GOT3 (cell line): Measurements from ENCODE around the gene WBP4.
"Not testable (repeated sequence)": the region's sequence is repeated elsewhere in the genome, so short reads cannot be mapped to it uniquely, and the experiment has no call there.

ENCODE experiments used
- DNase-seq: peaks from one replicate; lab custom pipeline; 2025; ENCODE audit warnings: mixed read lengths; lab: John Stamatoyannopoulos, UW

WBP4 gene

GRCh38 chr13:41079725-41080124, 18.4 kb downstream of the WBP4 start:
- DNase-seq: no peak

GRCh38 chr13:41085961-41086585, 24.8 kb downstream of the WBP4 start:
- no peak for DNase-seq

- DNase-seq: not testable (repeated sequence)
Measured at GRCh38 chr13:41095681-41096080, 34.4 kb downstream of the WBP4 start.

GRCh38 chr13:41098761-41099160, 37.5 kb downstream of the WBP4 start:
- no peak for DNase-seq

GRCh38 chr13:41099986-41100385, 38.7 kb downstream of the WBP4 start:
- no peak for DNase-seq

GRCh38 chr13:41107104-41107571, 45.8 kb downstream of the WBP4 start:
- no peak for DNase-seq

- DNase-seq: no peak
Measured at GRCh38 chr13:41107584-41108014, 46.3 kb downstream of the WBP4 start.

- no peak for DNase-seq
Measured at GRCh38 chr13:41111454-41111853, 50.1 kb downstream of the WBP4 start.

GRCh38 chr13:41117869-41118268, 56.6 kb downstream of the WBP4 start:
- no peak for DNase-seq

GRCh38 chr13:41122838-41123237, 61.5 kb downstream of the WBP4 start:
- DNase-seq: no peak

- no peak for DNase-seq
Measured at GRCh38 chr13:41127701-41128100, 66.4 kb downstream of the WBP4 start.

- DNase-seq: no peak
Measured at GRCh38 chr13:41130356-41130755, 69.0 kb downstream of the WBP4 start.

GRCh38 chr13:41131189-41131588, 69.9 kb downstream of the WBP4 start:
- not testable (repeated sequence) for DNase-seq

GRCh38 chr13:41131660-41132511, 70.6 kb downstream of the WBP4 start:
- not testable (repeated sequence) for DNase-seq

GRCh38 chr13:41132512-41133152, 71.3 kb downstream of the WBP4 start, which contains the start of gene KBTBD6:
TSS of gene KBTBD6 (minus strand) at chr13:41132802. CDS start at chr13:41132511, 291 bp downstream.
- peak; percentile 88 for DNase-seq
